ENCODE results near the gene BAZ2A. TPM values are rescaled to one million over a fixed set of nuclear protein-coding genes. Genes with fewer than 3 reads are reported as not detected.

BAZ2A gene
- total and polyA plus RNA-seq, 4 donors, result 15.2 to 130 (median 62.3) TPM

GRCh38 chr12:56572288-56572687 is 57.8 kb downstream of the BAZ2A start:
- peaks cover 1 to 4% of the 10 kb centered on the region in 2 donors for H3K36me3 ChIP-seq (ENCODE audit: control insufficient read depth in 1 of 2, insufficient read depth in 2 of 2, low read length in 1 of 2)
- WGBS, 2 donors, result 80 to 87% methylated on average over 1 of the region's 1 CpG
- H3K4me3 ChIP-seq (ENCODE audit: low read length in 2 of 2), result no peak overlapping the region
- H3K9me3 ChIP-seq (ENCODE audit: control insufficient read depth, low read length), result no peaks in the 10 kb centered on the region
- no peaks in the 10 kb centered on the region for H3K4me1 ChIP-seq (ENCODE audit: control insufficient read depth in 1 of 2, insufficient read depth in 2 of 2, low read length in 2 of 2)
- no peak overlapping the region for H3K27ac ChIP-seq (ENCODE audit: low read depth in 1 of 2, low read length in 2 of 2)
- DNase-seq (no peak), ATAC-seq (ENCODE audit: low FRiP score) (no peak)
- no peaks in the 10 kb centered on the region for H3K27me3 ChIP-seq (ENCODE audit: control insufficient read depth in 1 of 2, insufficient read depth in 2 of 2, low read length in 1 of 2)
- intact Hi-C loops (cut with DNase I), result loop anchor here in 1 of 2 donors (2.0 kb wide), 1 partner anchor 57 kb away; no protein-coding TSS in a partner anchor

GRCh38 chr12:56571121-56571520 is 59.0 kb downstream of the BAZ2A start:
- H3K36me3 ChIP-seq (ENCODE audit: control insufficient read depth in 1 of 2, insufficient read depth in 2 of 2, low read length in 1 of 2), result peaks cover 1 to 4% of the 10 kb centered on the region in 2 donors
- no peak for ATAC-seq (ENCODE audit: low FRiP score)
- WGBS, 2 donors, result 53 to 57% methylated on average over 4 of the region's 4 CpGs

GRCh38 chr12:56568146-56568545 is 62.0 kb downstream of the BAZ2A start:
- DNase-seq (no peak), ATAC-seq (ENCODE audit: low FRiP score) (no peak)
- WGBS, 2 donors, result 12 to 18% methylated on average over 1 of the region's 1 CpG
- Histone ChIP-seq H3K27ac (ENCODE audit: low read depth in 1 of 2, low read length in 2 of 2) (no peak overlapping the region), H3K27me3 (ENCODE audit: control insufficient read depth in 1 of 2, insufficient read depth in 2 of 2, low read length in 1 of 2) (no peaks in the 10 kb centered on the region), H3K36me3 (ENCODE audit: control insufficient read depth in 1 of 2, insufficient read depth in 2 of 2, low read length in 1 of 2) (peaks cover 4% of the 10 kb centered on the region in 2 donors), H3K9me3 (ENCODE audit: control insufficient read depth, low read length) (no peaks in the 10 kb centered on the region), H3K4me3 (ENCODE audit: low read length in 2 of 2) (no peak overlapping the region), H3K4me1 (ENCODE audit: control insufficient read depth in 1 of 2, insufficient read depth in 2 of 2, low read length in 2 of 2) (peaks cover 0 to 4% of the 10 kb centered on the region in 2 donors)
- intact Hi-C loops (cut with DNase I), result no loop called here

More at GRCh38 chr12:56571121-56571520, 59.0 kb downstream of the BAZ2A start:
- no peaks in the 10 kb centered on the region for H3K4me1 ChIP-seq (ENCODE audit: control insufficient read depth in 1 of 2, insufficient read depth in 2 of 2, low read length in 2 of 2)
- no peaks in the 10 kb centered on the region for H3K9me3 ChIP-seq (ENCODE audit: control insufficient read depth, low read length)
- intact Hi-C loops (cut with DNase I), result no loop called here
- no peak overlapping the region for H3K27ac ChIP-seq (ENCODE audit: low read depth in 1 of 2, low read length in 2 of 2)
- H3K4me3 ChIP-seq (ENCODE audit: low read length in 2 of 2), result no peak overlapping the region
- no peaks in the 10 kb centered on the region for H3K27me3 ChIP-seq (ENCODE audit: control insufficient read depth in 1 of 2, insufficient read depth in 2 of 2, low read length in 1 of 2)
- no peak for DNase-seq

GRCh38 chr12:56565510-56566101 is 64.5 kb downstream of the BAZ2A start:
- H3K36me3 ChIP-seq (ENCODE audit: control insufficient read depth in 1 of 2, insufficient read depth in 2 of 2, low read length in 1 of 2), result peaks cover 0 to 6% of the 10 kb centered on the region in 2 donors
- intact Hi-C loops (cut with DNase I), result no loop called here
- DNase-seq (peak; percentile 80 to 83), ATAC-seq (ENCODE audit: low FRiP score) (peak; percentile 89)
- no peaks in the 10 kb centered on the region for H3K9me3 ChIP-seq (ENCODE audit: control insufficient read depth, low read length)
- peaks cover 0 to 4% of the 10 kb centered on the region in 2 donors for H3K4me1 ChIP-seq (ENCODE audit: control insufficient read depth in 1 of 2, insufficient read depth in 2 of 2, low read length in 2 of 2)
- H3K27ac ChIP-seq (ENCODE audit: low read depth in 1 of 2, low read length in 2 of 2), result peak overlapping the region; percentile 7 to 87
- no peaks in the 10 kb centered on the region for H3K27me3 ChIP-seq (ENCODE audit: control insufficient read depth in 1 of 2, insufficient read depth in 2 of 2, low read length in 1 of 2)
- no peak overlapping the region for H3K4me3 ChIP-seq (ENCODE audit: low read length in 2 of 2)
- WGBS, 2 donors, result 2 to 4% methylated on average over 6 of the region's 6 CpGs

- Histone ChIP-seq H3K36me3 (ENCODE audit: control insufficient read depth in 1 of 2, insufficient read depth in 2 of 2, low read length in 1 of 2) (no peaks in the 10 kb centered on the region), H3K27me3 (ENCODE audit: control insufficient read depth in 1 of 2, insufficient read depth in 2 of 2, low read length in 1 of 2) (no peaks in the 10 kb centered on the region), H3K4me3 (ENCODE audit: low read length in 2 of 2) (no peak overlapping the region), H3K4me1 (ENCODE audit: control insufficient read depth in 1 of 2, insufficient read depth in 2 of 2, low read length in 2 of 2) (no peaks in the 10 kb centered on the region), H3K9me3 (ENCODE audit: control insufficient read depth, low read length) (no peaks in the 10 kb centered on the region), H3K27ac (ENCODE audit: low read depth in 1 of 2, low read length in 2 of 2) (no peak overlapping the region)
- DNase-seq, result no peak
- intact Hi-C loops (cut with DNase I), result no loop called here
- no peak for ATAC-seq (ENCODE audit: low FRiP score)
- WGBS, 2 donors, result 95 to 97% methylated on average over 5 of the region's 5 CpGs
Measured at GRCh38 chr12:56551070-56551469, 79.1 kb downstream of the BAZ2A start.

GRCh38 chr12:56546680-56547079 is 83.4 kb downstream of the BAZ2A start:
- Histone ChIP-seq H3K27ac (ENCODE audit: low read depth in 1 of 2, low read length in 2 of 2) (no peak overlapping the region), H3K27me3 (ENCODE audit: control insufficient read depth in 1 of 2, insufficient read depth in 2 of 2, low read length in 1 of 2) (no peaks in the 10 kb centered on the region), H3K4me1 (ENCODE audit: control insufficient read depth in 1 of 2, insufficient read depth in 2 of 2, low read length in 2 of 2) (no peaks in the 10 kb centered on the region), H3K4me3 (ENCODE audit: low read length in 2 of 2) (no peak overlapping the region), H3K9me3 (ENCODE audit: control insufficient read depth, low read length) (no peaks in the 10 kb centered on the region), H3K36me3 (ENCODE audit: control insufficient read depth in 1 of 2, insufficient read depth in 2 of 2, low read length in 1 of 2) (no peaks in the 10 kb centered on the region)
- intact Hi-C loops (cut with DNase I), result no loop called here
- DNase-seq (no peak), ATAC-seq (ENCODE audit: low FRiP score) (no peak)
- 79 to 97% methylated on average over 5 of the region's 5 CpGs for WGBS, 2 donors

Other genes starting within 250 kb of the BAZ2A start
- 1 to 10 TPM; 4.0 to 5.9 TPM for gene TIMELESS, start 180.9 kb downstream of the BAZ2A start, total RNA-seq
- gene TIMELESS, start 180.9 kb downstream of the BAZ2A start, polyA plus RNA-seq, result 1 to 10 TPM; 1.8 to 4.6 TPM
- not detected for gene MIP, start 175.7 kb downstream of the BAZ2A start, total RNA-seq
- gene MIP, start 175.7 kb downstream of the BAZ2A start, polyA plus RNA-seq, result not detected
- 1 to 10 TPM; 2.1 to 3.6 TPM for gene SPRYD4, start 161.7 kb downstream of the BAZ2A start, total RNA-seq
- 1 to 10 TPM; 1.6 to 1.8 TPM for gene SPRYD4, start 161.7 kb downstream of the BAZ2A start, polyA plus RNA-seq
- gene GLS2, start 142.2 kb downstream of the BAZ2A start, total RNA-seq, result 1 to 10 TPM in 1 of 2 donors, under 1 TPM in 1; 0.58 to 1.5 TPM
- gene GLS2, start 142.2 kb downstream of the BAZ2A start, polyA plus RNA-seq, result 1 to 10 TPM; 1.0 to 1.4 TPM
- gene RBMS2, start 108.5 kb downstream of the BAZ2A start, total RNA-seq, result 10 to 100 TPM; 67.4 to 72.0 TPM
- gene RBMS2, start 108.5 kb downstream of the BAZ2A start, polyA plus RNA-seq, result 10 to 100 TPM; 12.5 to 18.2 TPM
- 100 to 1,000 TPM; 216 to 262 TPM for gene ATP5F1B, start 15.7 kb upstream of the BAZ2A start, total RNA-seq
- gene ATP5F1B, start 15.7 kb upstream of the BAZ2A start, polyA plus RNA-seq, result 100 to 1,000 TPM; 289 to 327 TPM
- gene PTGES3, start 58.0 kb upstream of the BAZ2A start, total RNA-seq, result 100 to 1,000 TPM; 148 to 153 TPM
- gene PTGES3, start 58.0 kb upstream of the BAZ2A start, polyA plus RNA-seq, result 100 to 1,000 TPM; 142 to 221 TPM
- 100 to 1,000 TPM; 575 to 674 TPM for gene NACA, start 95.0 kb upstream of the BAZ2A start, total RNA-seq
- gene NACA, start 95.0 kb upstream of the BAZ2A start, polyA plus RNA-seq, result 1,000 to 10,000 TPM; 1,517 to 2,977 TPM
- 1 to 10 TPM; 3.2 to 4.6 TPM for gene PRIM1, start 122.0 kb upstream of the BAZ2A start, total RNA-seq
- gene PRIM1, start 122.0 kb upstream of the BAZ2A start, polyA plus RNA-seq, result 1 to 10 TPM; 1.9 to 2.4 TPM
- gene HSD17B6, start 133.0 kb upstream of the BAZ2A start, total RNA-seq, result 1 to 10 TPM in 1 of 2 donors, under 1 TPM in 1; 0.66 to 3.3 TPM
- 1 to 10 TPM in 1 of 2 donors, not detected in 1; 1.9 TPM for gene HSD17B6, start 133.0 kb upstream of the BAZ2A start, polyA plus RNA-seq

Data from aorta (tissue), 5 donors.